HL-60 (cell line): Measurements from ENCODE around the gene ATAD2B.

Experiments
- GABPA ChIP-seq: IDR thresholded peaks from 2 replicates; pipeline ENCODE4 v1.6.1; 2012; ENCODE audit warnings: low read depth
- POLR2AphosphoS5 ChIP-seq: IDR thresholded peaks from 2 replicates; pipeline ENCODE4 v1.6.1; 2012; ENCODE audit warnings: low read depth
- TF ChIP-seq, protein P1 (sequence below): IDR thresholded peaks from one replicate; pipeline ENCODE4 v1.5.1; 2011; ENCODE audit warnings: low read length, control low read depth, inconsistent platforms; ENCODE audit not compliant: insufficient read depth
- TF ChIP-seq, protein P2 (sequence below): IDR thresholded peaks from 2 replicates; pipeline ENCODE4 v1.6.1; 2012; ENCODE audit warnings: low read depth; ENCODE audit not compliant: insufficient replicate concordance

DNA sequence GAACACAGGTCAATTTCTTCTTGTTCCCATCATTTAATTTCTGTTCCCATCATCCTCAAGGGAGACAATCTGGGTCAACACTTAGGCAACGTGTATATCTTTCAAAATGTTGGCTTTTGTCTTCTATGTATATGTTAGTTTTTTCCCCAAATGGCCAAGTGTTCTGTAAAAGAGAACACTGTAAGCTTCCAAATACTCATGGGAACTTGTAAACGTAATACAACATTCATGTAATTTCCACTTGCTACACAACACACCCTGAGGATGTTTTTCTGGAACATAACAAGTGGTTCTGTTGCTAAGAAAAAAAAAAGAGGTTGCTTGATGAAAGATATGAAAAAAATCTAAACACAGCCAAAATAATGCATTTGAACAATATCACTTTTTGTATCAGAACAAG, 149.1 kb downstream of the ATAD2B start:
- TF ChIP-seq POLR2AphosphoS5 (no peak), GABPA (no peak)
- TF ChIP-seq, protein P1, sequence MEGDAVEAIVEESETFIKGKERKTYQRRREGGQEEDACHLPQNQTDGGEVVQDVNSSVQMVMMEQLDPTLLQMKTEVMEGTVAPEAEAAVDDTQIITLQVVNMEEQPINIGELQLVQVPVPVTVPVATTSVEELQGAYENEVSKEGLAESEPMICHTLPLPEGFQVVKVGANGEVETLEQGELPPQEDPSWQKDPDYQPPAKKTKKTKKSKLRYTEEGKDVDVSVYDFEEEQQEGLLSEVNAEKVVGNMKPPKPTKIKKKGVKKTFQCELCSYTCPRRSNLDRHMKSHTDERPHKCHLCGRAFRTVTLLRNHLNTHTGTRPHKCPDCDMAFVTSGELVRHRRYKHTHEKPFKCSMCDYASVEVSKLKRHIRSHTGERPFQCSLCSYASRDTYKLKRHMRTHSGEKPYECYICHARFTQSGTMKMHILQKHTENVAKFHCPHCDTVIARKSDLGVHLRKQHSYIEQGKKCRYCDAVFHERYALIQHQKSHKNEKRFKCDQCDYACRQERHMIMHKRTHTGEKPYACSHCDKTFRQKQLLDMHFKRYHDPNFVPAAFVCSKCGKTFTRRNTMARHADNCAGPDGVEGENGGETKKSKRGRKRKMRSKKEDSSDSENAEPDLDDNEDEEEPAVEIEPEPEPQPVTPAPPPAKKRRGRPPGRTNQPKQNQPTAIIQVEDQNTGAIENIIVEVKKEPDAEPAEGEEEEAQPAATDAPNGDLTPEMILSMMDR: no peak
- TF ChIP-seq, protein P2, sequence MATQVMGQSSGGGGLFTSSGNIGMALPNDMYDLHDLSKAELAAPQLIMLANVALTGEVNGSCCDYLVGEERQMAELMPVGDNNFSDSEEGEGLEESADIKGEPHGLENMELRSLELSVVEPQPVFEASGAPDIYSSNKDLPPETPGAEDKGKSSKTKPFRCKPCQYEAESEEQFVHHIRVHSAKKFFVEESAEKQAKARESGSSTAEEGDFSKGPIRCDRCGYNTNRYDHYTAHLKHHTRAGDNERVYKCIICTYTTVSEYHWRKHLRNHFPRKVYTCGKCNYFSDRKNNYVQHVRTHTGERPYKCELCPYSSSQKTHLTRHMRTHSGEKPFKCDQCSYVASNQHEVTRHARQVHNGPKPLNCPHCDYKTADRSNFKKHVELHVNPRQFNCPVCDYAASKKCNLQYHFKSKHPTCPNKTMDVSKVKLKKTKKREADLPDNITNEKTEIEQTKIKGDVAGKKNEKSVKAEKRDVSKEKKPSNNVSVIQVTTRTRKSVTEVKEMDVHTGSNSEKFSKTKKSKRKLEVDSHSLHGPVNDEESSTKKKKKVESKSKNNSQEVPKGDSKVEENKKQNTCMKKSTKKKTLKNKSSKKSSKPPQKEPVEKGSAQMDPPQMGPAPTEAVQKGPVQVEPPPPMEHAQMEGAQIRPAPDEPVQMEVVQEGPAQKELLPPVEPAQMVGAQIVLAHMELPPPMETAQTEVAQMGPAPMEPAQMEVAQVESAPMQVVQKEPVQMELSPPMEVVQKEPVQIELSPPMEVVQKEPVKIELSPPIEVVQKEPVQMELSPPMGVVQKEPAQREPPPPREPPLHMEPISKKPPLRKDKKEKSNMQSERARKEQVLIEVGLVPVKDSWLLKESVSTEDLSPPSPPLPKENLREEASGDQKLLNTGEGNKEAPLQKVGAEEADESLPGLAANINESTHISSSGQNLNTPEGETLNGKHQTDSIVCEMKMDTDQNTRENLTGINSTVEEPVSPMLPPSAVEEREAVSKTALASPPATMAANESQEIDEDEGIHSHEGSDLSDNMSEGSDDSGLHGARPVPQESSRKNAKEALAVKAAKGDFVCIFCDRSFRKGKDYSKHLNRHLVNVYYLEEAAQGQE: no peak
